HCT116 (cell line): ENCODE results near the gene PDCD2.

ENCODE experiments used
- CTCF ChIP-seq, 3 experiments: fragments of 200-600 bp in 1 of 3; sonication (generic) in 1 of 3; IDR thresholded peaks in 2 of 3; conservative IDR thresholded peaks in 1 of 3; 2 replicates each; pipeline ENCODE4 v1.5.1; 2012 to 2017; ENCODE audit warnings: low read depth in 2 of 3, low read length in 2 of 3, antibody characterized with exemption in 1 of 3, borderline replicate concordance in 1 of 3, control low read depth in 1 of 3, mild to moderate bottlenecking in 1 of 3, mixed read lengths in 1 of 3, mixed run types in 1 of 3, moderate library complexity in 1 of 3; ENCODE audit not compliant: insufficient read depth in 1 of 3
- EZH2 ChIP-seq: fragments of 200-600 bp; sonication (generic); IDR thresholded peaks from 2 replicates; pipeline ENCODE4 v1.6.1; 2017; ENCODE audit warnings: antibody characterized with exemption, mixed run types
- EZH2phosphoT487 ChIP-seq: fragments of 200-600 bp; IDR thresholded peaks from 2 replicates; pipeline ENCODE4 v1.6.1; 2018; ENCODE audit warnings: antibody characterized with exemption, borderline replicate concordance
- JUND ChIP-seq: IDR thresholded peaks from 2 replicates; pipeline ENCODE4 v1.6.1; 2012
- POLR2A ChIP-seq: IDR thresholded peaks from 2 replicates; pipeline ENCODE4 v1.7.0; 2011; ENCODE audit warnings: borderline replicate concordance; ENCODE audit not compliant: insufficient read depth, insufficient read length; ENCODE audit errors: extremely low read depth
- POLR2AphosphoS5 ChIP-seq: IDR thresholded peaks from 2 replicates; pipeline ENCODE4 v1.6.1; 2011; ENCODE audit warnings: mild to moderate bottlenecking, low read depth, low read length, moderate library complexity
- SP1 ChIP-seq: IDR thresholded peaks from 2 replicates; pipeline ENCODE4 v1.6.1; 2012; ENCODE audit warnings: low read depth
- TCF7L2 ChIP-seq: IDR thresholded peaks from 2 replicates; pipeline ENCODE4 v1.7.0; 2011; ENCODE audit warnings: borderline replicate concordance, inconsistent platforms; ENCODE audit not compliant: insufficient read depth, insufficient read length; ENCODE audit errors: extremely low read depth
- YY1 ChIP-seq: IDR thresholded peaks from 2 replicates; pipeline ENCODE4 v1.6.1; 2011; ENCODE audit warnings: low read length, low read depth, moderate library complexity, mild to moderate bottlenecking; ENCODE audit not compliant: insufficient replicate concordance; ENCODE audit errors: extremely low read depth

GRCh38 chr6:170535004-170535403 lies 49.4 kb downstream of the PDCD2 start:
- TF ChIP-seq EZH2phosphoT487: no peak
- no peak for TF ChIP-seq POLR2A
- TF ChIP-seq TCF7L2: no peak
- no peak for TF ChIP-seq YY1
- no peak for TF ChIP-seq POLR2AphosphoS5
- TF ChIP-seq SP1: no peak
- TF ChIP-seq CTCF (IDR thresholded peaks at IDR 0.05 in 2 of 3, conservative IDR thresholded peaks at IDR 0.05 in 1 of 3; ENCODE audit: borderline replicate concordance in 1 of 3, insufficient read depth in 1 of 3, low read depth in 2 of 3, low read length in 2 of 3): no peak
- TF ChIP-seq EZH2: no peak
- TF ChIP-seq JUND: no peak
